GM12892 (cell line): Measurements from ENCODE around the gene GIGYF2.

Source experiments
- DNase-seq: peaks from one replicate; pipeline ENCODE4 v3.0.0; 2011; ENCODE audit not compliant: insufficient read length
- FAIRE-seq: peaks from 2 replicates; lab custom pipeline; 2011; peaks lifted over from hg19 to GRCh38; lab: Jason Lieb, UNC
- POLR2A ChIP-seq: IDR thresholded peaks from 2 replicates; pipeline ENCODE4 v1.6.1; 2011; ENCODE audit warnings: low read depth, low read length, control low read depth
- POLR2AphosphoS5 ChIP-seq: IDR thresholded peaks from 2 replicates; pipeline ENCODE4 v1.6.1; 2011; ENCODE audit warnings: low read depth, low read length, control low read depth
- TAF1 ChIP-seq: IDR thresholded peaks from 2 replicates; pipeline ENCODE4 v1.6.1; 2011; ENCODE audit warnings: low read depth, mild to moderate bottlenecking, control low read depth, low read length, borderline replicate concordance

The GIGYF2 gene

DNA sequence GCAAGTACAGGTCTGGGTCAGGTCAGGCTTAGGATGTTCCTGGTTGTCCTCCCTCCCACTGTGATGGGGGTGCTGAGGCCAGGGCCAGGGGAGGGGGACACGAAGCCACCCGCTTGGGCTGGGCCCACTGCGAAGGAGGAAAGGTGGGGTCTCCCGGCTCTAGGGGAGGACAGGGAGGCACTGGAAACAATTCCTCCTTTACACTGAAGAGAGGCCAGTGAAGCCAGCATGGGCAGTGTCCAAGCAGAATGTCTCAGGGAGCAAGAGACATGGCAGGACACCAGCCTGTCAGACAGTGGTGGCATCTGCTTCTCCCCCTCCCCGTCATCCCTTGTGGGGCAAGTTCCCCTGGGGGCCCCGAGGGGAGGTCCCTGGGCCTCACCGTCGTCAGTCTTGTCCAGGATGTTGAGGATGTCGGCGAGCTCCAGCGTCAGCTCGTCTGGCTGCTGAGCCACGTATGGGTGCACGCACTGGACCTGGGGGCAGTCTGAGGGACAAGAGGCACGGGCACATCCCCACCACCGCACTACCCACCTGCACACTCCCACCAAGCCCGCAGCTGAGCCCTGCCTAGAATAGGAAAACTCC is 183.7 kb downstream of the GIGYF2 start:
- FAIRE-seq = no peak
- TF ChIP-seq TAF1 (no peak), POLR2AphosphoS5 (no peak), POLR2A (no peak)

DNA sequence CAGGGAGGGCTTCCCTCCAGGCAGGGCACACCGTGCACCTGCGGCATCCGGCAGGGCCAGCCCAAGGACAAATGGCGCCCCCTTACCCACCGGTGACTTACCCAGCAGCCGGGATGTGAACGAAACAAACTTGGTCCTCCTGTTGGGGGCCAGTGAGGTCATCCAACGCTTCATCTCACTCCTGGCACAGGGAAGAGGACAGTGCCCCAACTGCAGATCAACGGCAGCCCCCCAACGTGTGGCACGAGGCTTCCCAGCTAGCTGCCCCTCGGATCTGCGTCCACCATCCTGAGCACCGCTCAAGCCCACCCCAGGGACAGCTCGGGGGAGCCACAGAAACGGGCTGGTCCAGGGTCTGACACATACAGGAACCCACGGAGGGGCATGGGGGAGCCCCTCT is 185.0 kb downstream of the GIGYF2 start:
- FAIRE-seq = no peak
- TF ChIP-seq POLR2AphosphoS5 = no peak
- TF ChIP-seq TAF1 = no peak
- TF ChIP-seq POLR2A = no peak
- DNase-seq = no peak

More for the DNA sequence above, 183.7 kb downstream of the GIGYF2 start:
- DNase-seq = no peak

DNA sequence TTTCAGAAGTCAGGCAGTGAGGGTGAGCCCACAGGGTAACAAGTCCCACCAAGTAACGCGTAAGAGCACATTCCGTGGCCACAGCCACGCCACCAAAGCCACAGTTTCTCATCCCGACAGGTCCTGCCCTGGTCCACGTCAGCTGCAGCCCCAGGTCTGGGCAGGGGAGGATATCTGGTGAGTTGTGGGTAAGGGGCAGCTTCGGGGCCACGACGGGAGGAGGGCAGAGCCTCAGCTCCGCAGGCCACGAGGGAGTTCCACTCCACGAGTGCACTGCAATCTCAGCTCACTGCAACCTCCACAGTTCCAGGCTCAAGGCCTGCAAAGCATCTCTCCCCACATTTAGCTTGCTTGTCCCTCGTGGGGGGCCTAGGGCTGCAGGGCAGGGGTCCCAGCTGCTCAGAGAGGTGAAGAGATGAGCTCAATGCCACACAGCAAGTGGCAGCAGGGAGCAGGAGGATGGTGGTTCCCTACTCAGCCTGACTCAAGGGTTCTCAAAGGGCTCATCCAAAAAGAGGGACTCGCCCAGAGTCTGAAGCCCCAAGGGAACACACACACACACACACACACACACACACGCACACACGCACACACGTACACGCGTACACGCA is 185.5 kb downstream of the GIGYF2 start:
- FAIRE-seq = no peak
- DNase-seq = no peak
- TF ChIP-seq POLR2AphosphoS5 (no peak), TAF1 (no peak)

DNA sequence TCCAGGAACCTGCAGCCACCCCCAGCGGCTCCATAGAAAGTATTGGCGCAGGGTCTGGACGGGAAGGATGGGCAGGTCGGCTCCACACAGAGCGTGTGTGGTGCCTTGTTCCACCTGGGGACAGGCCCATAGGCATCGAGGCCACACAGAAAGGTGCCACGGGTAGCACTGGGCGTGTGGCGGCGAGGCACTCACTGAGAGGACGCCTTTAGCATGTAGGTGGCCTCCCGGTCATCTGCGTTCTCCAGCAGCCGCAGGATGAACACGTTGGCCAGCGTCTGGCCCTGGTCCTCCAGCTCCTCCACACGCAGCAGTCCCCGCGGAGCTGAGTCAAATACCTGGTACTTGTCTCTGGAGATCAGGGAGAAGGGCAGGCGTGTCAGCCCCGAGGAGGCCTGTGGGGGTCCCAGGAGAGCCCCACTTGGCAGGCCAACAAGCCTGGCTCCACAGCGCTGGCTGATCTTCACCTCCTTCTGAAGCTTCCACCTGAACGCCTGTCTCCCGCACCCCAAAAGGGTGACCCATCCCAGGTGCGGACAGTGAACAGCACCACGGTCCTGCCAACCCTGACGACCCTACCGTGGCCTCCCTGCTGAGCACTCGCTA is 186.1 kb downstream of the GIGYF2 start:
- DNase-seq (no peak), FAIRE-seq (no peak)
- TF ChIP-seq POLR2A (no peak), POLR2AphosphoS5 (no peak), TAF1 (no peak)

DNA sequence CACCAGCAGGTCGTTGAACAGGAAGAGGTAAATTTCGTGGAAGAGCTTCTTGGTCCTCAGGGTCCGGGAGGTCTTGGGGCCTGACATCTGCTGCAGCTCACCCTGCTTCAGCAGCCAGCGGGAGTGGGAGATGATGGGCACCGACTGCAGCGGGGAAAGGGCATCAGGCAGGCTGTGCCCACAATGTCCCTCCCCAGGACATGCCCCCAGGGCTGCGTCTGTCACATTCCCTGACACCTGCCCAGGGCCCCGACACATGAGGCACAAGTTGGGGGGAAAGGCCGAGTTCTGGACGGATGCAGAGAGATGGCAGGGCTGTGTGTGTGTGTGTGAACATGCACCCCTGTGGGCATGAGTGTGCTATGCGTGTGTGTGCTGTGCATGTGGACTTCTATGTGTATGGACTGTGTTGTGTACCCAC is 186.9 kb downstream of the GIGYF2 start:
- no peak for DNase-seq
- TF ChIP-seq POLR2A = no peak
- TF ChIP-seq POLR2AphosphoS5 = no peak
- no peak for TF ChIP-seq TAF1
- FAIRE-seq = no peak

DNA sequence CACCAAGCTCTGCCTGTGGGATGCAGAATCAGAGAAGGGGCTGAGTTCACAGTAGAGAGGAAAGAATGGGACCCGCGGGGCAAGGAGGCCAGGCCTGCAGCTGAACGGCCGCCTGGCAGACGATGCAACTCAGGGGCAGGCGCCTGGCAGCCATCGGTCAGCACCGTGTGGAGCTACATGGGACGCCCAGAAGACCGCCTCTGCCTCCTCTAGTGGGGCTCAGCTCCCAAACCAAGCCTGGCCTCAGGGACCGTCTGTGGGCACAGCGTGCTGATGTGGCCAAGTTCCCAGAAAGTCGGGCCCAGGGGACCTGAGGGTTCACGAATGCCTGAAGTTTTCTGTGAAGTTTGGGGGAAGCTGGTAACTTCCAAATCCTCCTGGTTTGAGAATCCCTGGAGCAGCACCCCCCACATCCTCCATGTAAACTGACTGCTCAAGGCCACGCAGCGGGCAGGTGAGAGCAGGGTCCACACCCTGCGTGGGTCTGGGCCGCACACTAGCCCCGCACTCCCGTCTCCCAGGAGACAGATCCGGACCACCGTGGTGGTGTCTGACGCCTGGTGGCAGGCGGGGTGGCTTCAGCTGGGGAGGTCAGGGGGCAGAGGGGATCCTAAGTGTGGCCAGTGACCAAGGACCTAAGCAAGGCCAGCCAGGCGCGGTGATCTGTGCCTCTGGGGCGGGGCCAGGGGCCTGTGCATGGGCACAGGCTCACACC is 187.6 kb downstream of the GIGYF2 start:
- no peak for FAIRE-seq
- DNase-seq = no peak
- no peak for TF ChIP-seq TAF1
- no peak for TF ChIP-seq POLR2A
- TF ChIP-seq POLR2AphosphoS5 = no peak

DNA sequence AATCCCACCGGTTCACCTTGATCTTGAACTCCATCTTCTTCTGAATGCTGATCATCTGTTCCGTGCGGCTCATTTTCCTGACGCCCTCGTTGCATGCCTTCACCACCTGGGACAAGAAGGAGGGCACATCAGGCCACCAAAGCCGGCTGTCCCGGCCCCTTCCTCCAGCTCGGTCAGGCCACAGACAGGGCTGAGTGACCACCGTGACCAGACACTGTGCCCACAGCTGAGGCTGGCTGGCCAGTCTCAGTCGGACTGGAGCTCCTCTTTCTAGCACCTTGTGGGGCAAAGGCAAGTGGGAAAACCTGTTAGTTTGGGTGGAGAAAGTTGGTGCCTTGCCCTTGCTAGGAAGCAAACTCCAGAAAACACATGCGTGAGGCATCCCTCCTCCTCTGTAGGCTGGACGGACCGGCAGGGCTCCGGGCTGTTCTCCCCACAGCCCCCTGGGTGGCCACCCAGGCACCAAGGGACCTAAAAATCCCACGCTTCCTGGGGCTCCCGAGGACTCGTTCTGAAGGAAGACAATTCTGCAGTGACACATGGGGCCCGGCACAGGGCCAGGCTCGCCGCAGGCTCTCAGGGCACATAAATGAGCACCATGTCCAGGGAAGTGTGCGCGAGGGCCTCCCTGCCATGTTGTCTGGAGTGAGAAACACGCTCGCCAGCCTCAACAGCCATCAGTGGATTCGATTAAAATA is 188.3 kb downstream of the GIGYF2 start:
- peak; percentile 2 for DNase-seq
- no peak for TF ChIP-seq POLR2A
- no peak for FAIRE-seq

DNA sequence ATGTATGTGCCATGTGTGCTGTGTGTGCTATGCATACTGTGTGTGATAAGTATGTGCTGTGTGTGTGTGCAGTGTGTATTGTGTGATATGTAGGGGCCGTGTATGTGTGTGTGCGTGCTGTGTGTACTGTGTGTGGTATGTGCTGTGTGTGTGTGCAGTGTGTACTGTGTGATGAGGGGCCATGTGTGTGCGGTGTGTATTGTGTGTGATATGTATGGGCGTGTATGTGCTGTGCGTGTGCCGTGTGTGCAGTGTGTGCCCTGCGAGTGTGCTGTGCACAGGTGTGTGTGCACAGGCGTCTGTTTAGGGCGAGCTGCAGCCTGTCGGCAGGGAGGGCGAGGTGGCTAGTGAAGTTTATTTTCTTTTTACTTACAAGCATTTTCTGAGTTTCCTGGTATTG is 189.0 kb downstream of the GIGYF2 start:
- TF ChIP-seq POLR2A (no peak), POLR2AphosphoS5 (no peak), TAF1 (no peak)
- FAIRE-seq (no peak), DNase-seq (peak; percentile 2)

DNA sequence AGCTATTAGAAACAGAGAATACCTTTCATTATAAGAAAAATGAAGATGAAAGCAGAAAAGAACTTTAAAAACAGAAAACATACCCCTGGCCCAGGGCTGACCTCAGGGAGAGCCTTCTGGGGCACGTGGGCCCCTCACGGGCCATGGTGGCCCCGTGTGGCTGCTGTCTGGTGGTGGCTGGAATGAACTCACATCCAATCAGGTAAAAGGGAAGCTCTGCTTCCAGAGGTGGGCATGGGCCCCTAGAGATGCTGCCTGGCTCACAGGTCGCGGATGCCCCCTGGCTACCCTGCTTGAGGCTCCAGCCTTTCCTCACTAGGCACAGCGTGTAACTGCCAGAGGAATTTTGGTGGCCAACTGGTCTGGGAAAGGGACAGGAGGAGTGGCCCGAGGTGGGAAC is 189.5 kb downstream of the GIGYF2 start:
- no peak for TF ChIP-seq TAF1
- no peak for TF ChIP-seq POLR2AphosphoS5
- no peak for TF ChIP-seq POLR2A
- peak; percentile 0 for DNase-seq
- no peak for FAIRE-seq

DNA sequence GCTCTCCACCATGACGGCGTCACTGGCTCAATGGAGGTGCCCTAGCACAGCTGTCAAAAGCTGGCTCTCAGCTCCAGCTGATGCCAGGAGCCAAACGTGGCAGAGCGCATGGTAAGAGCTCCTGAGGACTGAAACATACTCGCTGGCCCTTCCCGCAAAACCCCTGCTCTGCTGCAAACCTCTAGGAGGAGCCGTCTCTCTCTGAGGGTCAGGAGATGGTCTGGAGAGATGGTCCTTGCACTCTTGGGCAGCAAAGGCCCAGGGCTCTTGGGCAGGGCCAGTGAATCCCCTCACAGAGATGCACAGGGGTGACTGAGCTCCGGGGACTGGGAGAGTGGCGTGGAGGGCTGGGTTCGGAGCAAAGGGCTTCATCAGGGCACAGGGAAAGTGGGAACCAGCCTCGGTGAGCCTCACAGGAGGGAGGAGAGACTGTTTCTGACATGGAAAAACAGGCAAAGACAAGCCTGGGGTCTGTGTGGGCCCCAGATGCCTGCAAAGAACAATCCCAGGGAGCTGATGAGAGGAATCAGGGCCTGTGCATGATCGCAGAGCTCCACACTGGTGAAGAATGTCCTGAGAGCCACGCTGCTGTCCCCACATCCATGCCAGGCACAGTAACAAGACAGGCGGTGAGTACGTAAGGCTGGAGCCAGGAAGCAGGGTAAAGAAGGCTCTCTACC is 190.2 kb downstream of the GIGYF2 start:
- no peak for TF ChIP-seq POLR2A
- TF ChIP-seq TAF1 = no peak
- DNase-seq = peak; percentile 12
- no peak for FAIRE-seq

DNA sequence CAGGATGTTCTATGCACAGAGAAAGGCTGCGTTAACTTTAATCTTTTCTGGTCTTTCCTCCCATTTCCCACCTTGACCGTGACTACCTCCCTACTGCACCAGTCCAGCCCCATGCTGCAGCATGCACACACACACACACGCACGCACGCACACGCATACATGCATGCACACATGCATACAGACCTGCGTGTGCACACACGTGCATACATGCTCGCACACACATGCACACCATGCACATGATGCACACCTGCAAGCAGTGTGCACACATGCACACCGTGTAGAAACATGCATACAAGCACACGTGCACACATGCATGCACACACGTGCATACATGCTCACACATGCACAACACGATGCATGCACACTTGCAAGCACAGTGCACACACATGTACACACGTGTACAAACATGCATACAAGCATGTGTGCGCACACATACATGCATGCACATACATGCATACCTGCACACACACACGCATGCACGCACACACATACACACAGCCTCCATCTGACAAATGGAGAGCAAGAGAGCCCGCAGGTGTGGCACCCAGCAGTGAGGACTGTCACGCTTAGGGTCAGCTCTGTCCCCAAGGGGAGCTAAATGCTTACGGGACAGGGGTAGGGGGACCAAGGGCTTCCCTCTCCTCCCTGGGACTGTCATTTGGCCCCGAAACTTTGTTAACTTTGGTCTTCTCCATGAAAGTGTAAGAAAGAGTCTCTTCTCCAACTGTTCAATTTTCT is 191.1 kb downstream of the GIGYF2 start:
- FAIRE-seq (no peak), DNase-seq (peak; percentile 0)
- no peak for TF ChIP-seq POLR2A
- TF ChIP-seq TAF1 = no peak
- no peak for TF ChIP-seq POLR2AphosphoS5
